ENCODE data around the gene JAM3.

DNA sequence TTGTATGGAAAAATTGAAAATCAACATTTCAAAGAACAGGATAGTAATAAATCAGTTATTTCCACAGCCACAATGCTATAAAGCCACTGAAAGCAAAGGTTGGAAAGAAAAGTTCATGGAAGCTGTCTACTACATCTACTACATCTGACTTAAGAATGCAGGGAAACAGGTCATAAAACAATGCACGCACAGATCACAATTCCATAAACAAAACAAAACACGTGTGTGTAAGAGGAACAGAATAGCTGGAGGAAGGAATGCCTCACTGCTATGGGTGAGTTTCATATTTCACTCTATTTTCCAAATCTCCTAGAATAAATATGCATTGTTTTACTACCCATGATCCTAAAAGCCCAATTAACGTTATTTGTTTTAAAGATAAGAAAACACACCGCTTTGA lies 88.6 kb downstream of the JAM3 start:
- TF ChIP-seq EZH2phosphoT487 (IDR thresholded peaks at IDR 0.05; ENCODE audit: insufficient read depth, low read depth) (no peak), EZH2 (IDR thresholded peaks at IDR 0.05; ENCODE audit: insufficient read depth, poor library complexity, severe bottlenecking) (no peak)
